ENCODE data around the gene CNTNAP4. TPM values are rescaled to one million over a fixed set of nuclear protein-coding genes. Genes with fewer than 3 reads are reported as not detected.

Gene CNTNAP4
- total RNA-seq, 1 experiment from 2014 or later: not detected

GRCh38 chr16:76573281-76573680 lies 296.1 kb downstream of the CNTNAP4 start:
- RAD21 ChIA-PET (ENCODE audit: low non-redundant PET in 1 of 2, low total read pairs in 2 of 2, uncharacterized antibody in 2 of 2, unreplicated experiment in 2 of 2): no interaction called here
- intact Hi-C loops (cut with micrococcal nuclease): no loop called here
- H3K9me2 ChIP-seq (ENCODE audit: insufficient read depth): no peaks in the 10 kb centered on the region
- POLR2A ChIA-PET: no interaction called here
- ATAC-seq (no peak), DNase-seq (ENCODE audit: low read depth, low spot score) (no peak)
- no peak overlapping the region for H3K27ac ChIP-seq (ENCODE audit: low read depth, low read length)
- no TSS peak for BruUV-seq (replicated peaks)
- CTCF ChIA-PET: no interaction called here
- no peaks in the 10 kb centered on the region for H4K20me1 ChIP-seq (ENCODE audit: insufficient read depth)
- H3K4me2 ChIP-seq (ENCODE audit: low read length): no peak overlapping the region
- H3K36me3 ChIP-seq (ENCODE audit: control insufficient read depth in 1 of 2, insufficient read depth in 2 of 2, low read length in 2 of 2): no peaks in the 10 kb centered on the region
- H3K9me3 ChIP-seq (ENCODE audit: control insufficient read depth in 1 of 2, insufficient read depth in 1 of 2, low read depth in 1 of 2, low read length in 2 of 2): peaks cover 7% of the 10 kb centered on the region in 2 experiments; a peak in 2 of 4 replicates
- no peak overlapping the region for H3K4me3 ChIP-seq (replicated peaks in 1 of 2; ENCODE audit: low read depth in 1 of 2, low read length in 2 of 2)
- TF ChIP-seq CTCF (IDR thresholded peaks at IDR 0.05 in 2 of 3, conservative IDR thresholded peaks at IDR 0.05 in 1 of 3; ENCODE audit: borderline replicate concordance in 1 of 3, insufficient read depth in 1 of 3, low read depth in 2 of 3, low read length in 2 of 3) (no peak), RAD21 (IDR thresholded peaks at IDR 0.05; ENCODE audit: low read depth) (no peak), ZBTB33 (IDR thresholded peaks at IDR 0.05; ENCODE audit: extremely low read depth, insufficient replicate concordance, low read length) (no peak), SP1 (IDR thresholded peaks at IDR 0.05; ENCODE audit: low read depth) (no peak), SRF (IDR thresholded peaks at IDR 0.05; ENCODE audit: low read depth) (no peak), EZH2 (IDR thresholded peaks at IDR 0.05) (no peak), POLR2A (IDR thresholded peaks at IDR 0.05; ENCODE audit: borderline replicate concordance, extremely low read depth, insufficient read depth, insufficient read length) (no peak), CEBPB (IDR thresholded peaks at IDR 0.05; ENCODE audit: low read depth) (no peak), EZH2phosphoT487 (IDR thresholded peaks at IDR 0.05; ENCODE audit: borderline replicate concordance) (no peak), POLR2AphosphoS5 (IDR thresholded peaks at IDR 0.05; ENCODE audit: low read depth, low read length) (no peak), JUND (IDR thresholded peaks at IDR 0.05) (no peak), ZNF274 (IDR thresholded peaks at IDR 0.05; ENCODE audit: low read depth, low read length) (no peak), SIN3A (IDR thresholded peaks at IDR 0.05; ENCODE audit: low read depth) (no peak), MAX (IDR thresholded peaks at IDR 0.05) (no peak), FOSL1 (IDR thresholded peaks at IDR 0.05; ENCODE audit: low read depth) (no peak), ELF1 (IDR thresholded peaks at IDR 0.05; ENCODE audit: borderline replicate concordance, low read depth) (no peak), ATF3 (IDR thresholded peaks at IDR 0.05) (no peak)
- H3K27me3 ChIP-seq (ENCODE audit: insufficient read depth, low read length): no peaks in the 10 kb centered on the region
- H2AFZ ChIP-seq (ENCODE audit: low read depth, low read length, poor library complexity, severe bottlenecking): no peak overlapping the region
- H3K9ac ChIP-seq (ENCODE audit: low read length): no peak overlapping the region
- no peaks in the 10 kb centered on the region for H3K4me1 ChIP-seq (ENCODE audit: control insufficient read depth in 1 of 2, insufficient read depth in 2 of 2, low read length in 2 of 2)
- no peaks in the 10 kb centered on the region for H3K79me2 ChIP-seq (ENCODE audit: insufficient read depth, low read length)

Measured in HCT116 (cell line).